Endothelial cell of umbilical vein (primary cell): ENCODE data around the gene TRAPPC12. TPM values are rescaled to one million over a fixed set of nuclear protein-coding genes. Genes with fewer than 3 reads are reported as not detected.

Source experiments
- BruUV-seq: library from RNA; stranded (reverse); fragments of 400-500 nt; replicated peaks from 2 replicates; lab custom pipeline; 2021; lab: Mats Ljungman, UMichigan
- CTCF ChIA-PET: fragments of 300-600, 350-600 bp; sonication (Branson Sonifier 250); formaldehyde crosslinking; loops from one replicate; lab custom pipeline; 2021; ENCODE audit warnings: antibody characterized with exemption, inconsistent platforms; lab: Charles Lee
- POLR2A ChIA-PET: fragments of 300-600, 350-600 bp; sonication (Branson Sonifier 250); formaldehyde crosslinking; loops from one replicate; lab custom pipeline; 2021; ENCODE audit warnings: antibody characterized with exemption, inconsistent platforms; lab: Charles Lee
- DNase-seq: peaks from one replicate; pipeline ENCODE4 v3.0.0-alpha.2; 2011; ENCODE audit warnings: low read depth, low spot score
- FAIRE-seq: peaks from 2 replicates; lab custom pipeline; 2011; peaks lifted over from hg19 to GRCh38; lab: Jason Lieb, UNC
- H2AFZ ChIP-seq: 2 replicates; pipeline ENCODE4 v1.6.0; 2012; ENCODE audit warnings: low read depth, low read length, control low read depth, inconsistent platforms
- H3K27ac ChIP-seq: 2 replicates; pipeline ENCODE4 v1.5.1; 2011; ENCODE audit warnings: low read depth, mild to moderate bottlenecking, control low read depth, low read length, moderate library complexity; ENCODE audit not compliant: insufficient read depth
- H3K27me3 ChIP-seq, 2 experiments: 2 replicates each; pipeline versions ENCODE4 v1.6.0 to v1.6.1; 2011; ENCODE audit warnings: low read length in 2 of 2, mixed read lengths in 1 of 2; ENCODE audit not compliant: control insufficient read depth in 2 of 2, insufficient read depth in 2 of 2
- H3K36me3 ChIP-seq, 2 experiments: 2 replicates in 1 of 2; 3 replicates in 1 of 2; pipeline ENCODE4 v1.5.1; 2011; ENCODE audit warnings: low read length in 2 of 2, mild to moderate bottlenecking in 1 of 2, moderate library complexity in 1 of 2; ENCODE audit not compliant: control insufficient read depth in 2 of 2, insufficient read depth in 2 of 2; ENCODE audit errors: extremely low read depth in 1 of 2
- H3K4me1 ChIP-seq: 3 replicates; pipeline ENCODE4 v1.5.1; 2011; ENCODE audit warnings: mild to moderate bottlenecking, low read length; ENCODE audit not compliant: control insufficient read depth, insufficient read depth; ENCODE audit errors: extremely low read depth
- H3K4me2 ChIP-seq: 2 replicates; pipeline ENCODE4 v1.6.1; 2011; ENCODE audit warnings: low read length, control low read depth, mixed read lengths; ENCODE audit not compliant: insufficient read depth
- H3K4me3 ChIP-seq, 3 experiments: fragments of 200-600 bp in 1 of 3; sonication (generic), shearing (Covaris generic) in 1 of 3; replicated peaks in 1 of 3; 2 replicates each; pipeline ENCODE4 v1.5.1; 2011 to 2016; ENCODE audit warnings: control low read depth in 3 of 3, low read length in 3 of 3, mild to moderate bottlenecking in 2 of 3, inconsistent platforms in 1 of 3, low read depth in 1 of 3, moderate library complexity in 1 of 3; ENCODE audit not compliant: insufficient read depth in 1 of 3
- H3K79me2 ChIP-seq: 2 replicates; pipeline ENCODE4 v1.6.0; 2012; ENCODE audit warnings: low read length, inconsistent platforms; ENCODE audit not compliant: control insufficient read depth, insufficient read depth
- H3K9ac ChIP-seq: replicated peaks from 2 replicates; pipeline ENCODE3; 2011; ENCODE audit warnings: low read length, control low read depth; ENCODE audit not compliant: insufficient read depth; ENCODE audit errors: extremely low read depth
- H3K9me1 ChIP-seq: replicated peaks from 3 replicates; pipeline ENCODE4 v1.6.0; 2011; ENCODE audit warnings: mild to moderate bottlenecking, low read length; ENCODE audit not compliant: control insufficient read depth, insufficient read depth; ENCODE audit errors: extremely low read depth
- H3K9me3 ChIP-seq: replicated peaks from 2 replicates; pipeline ENCODE4 v1.5.1; 2012; ENCODE audit warnings: low read length, inconsistent platforms; ENCODE audit not compliant: control insufficient read depth, insufficient read depth
- H4K20me1 ChIP-seq: replicated peaks from 2 replicates; pipeline ENCODE3; 2011; ENCODE audit warnings: mild to moderate bottlenecking, low read length; ENCODE audit not compliant: control insufficient read depth, insufficient read depth; ENCODE audit errors: extremely low read depth
- CTCF ChIP-seq, 2 donors: IDR thresholded peaks; 1 replicate in 1 of 2; 2 replicates in 1 of 2; pipeline ENCODE4 v1.5.1; 2011; ENCODE audit warnings: low read length in 2 of 2, mild to moderate bottlenecking in 2 of 2, moderate library complexity in 2 of 2, control low read depth in 1 of 2, inconsistent platforms in 1 of 2, low read depth in 1 of 2; ENCODE audit not compliant: insufficient read depth in 1 of 2; ENCODE audit errors: extremely low read depth in 1 of 2
- GATA2 ChIP-seq: IDR thresholded peaks from 2 replicates; pipeline ENCODE4 v1.7.0; 2011; ENCODE audit warnings: low read depth, mild to moderate bottlenecking, moderate library complexity, mixed read lengths, low read length; ENCODE audit not compliant: insufficient read length, insufficient read depth
- JUN ChIP-seq: IDR thresholded peaks from 2 replicates; pipeline ENCODE4 v1.6.1; 2011; ENCODE audit warnings: borderline replicate concordance, low read depth; ENCODE audit not compliant: insufficient read length, insufficient read depth
- MYC ChIP-seq: IDR thresholded peaks from one replicate; pipeline ENCODE4 v1.6.1; 2011; ENCODE audit warnings: mild to moderate bottlenecking, low read depth, low read length
- POLR2A ChIP-seq: IDR thresholded peaks from 2 replicates; pipeline ENCODE4 v1.6.1; 2012; ENCODE audit warnings: low read depth, mild to moderate bottlenecking, control low read depth, low read length
- dilution Hi-C: fragments of 300-500 bp; cut with MboI; formaldehyde crosslinking; loops from one replicate; pipeline ENCODE4 v1.15.0; 2019; ENCODE audit warnings: low sequenced_read_pairs; ENCODE audit not compliant: extremely low pct_ligation_motif_present
- intact Hi-C: fragments of 100-400 bp; cut with micrococcal nuclease; formaldehyde crosslinking; loops from one replicate; pipeline ENCODE4 v1.10.0; 2022
- polyA plus RNA-seq, 4 experiments: library from polyadenylated mRNA; depleted of rRNA in 3 of 4; stranded (reverse) in 3 of 4; unstranded in 1 of 4; fragments of >200 nt; gene quantifications; 2 replicates each; pipeline versions ENCODE4 v1.2.1 to v1.2.3, GENCODE V29; 2011 to 2012; ENCODE audit warnings: missing spikeins in 1 of 4
- total RNA-seq: library from RNA; stranded (reverse); gene quantifications from 2 replicates; pipeline ENCODE4 v1.2.3, GENCODE V29; 2021

The TRAPPC12 gene
- total and polyA plus RNA-seq, 2 donors (not counting 3 experiments of a cell fraction or from before 2014, with no cell fraction given): 47.5 to 81.5 TPM

- H3K4me1 ChIP-seq: peaks cover 4% of the 10 kb centered on the region
Measured at GRCh38 chr2:3490191-3491170, 111.0 kb downstream of the TRAPPC12 start.

More at GRCh38 chr2:3490191-3491170, 111.0 kb downstream of the TRAPPC12 start:
- no peaks in the 10 kb centered on the region for H3K9me3 ChIP-seq
- TF ChIP-seq JUN: no peak
- TF ChIP-seq GATA2: no peak
- no peak for TF ChIP-seq POLR2A
- no peak for TF ChIP-seq MYC
- no peak for TF ChIP-seq CTCF (IDR thresholded peaks at IDR 0.05; ENCODE audit: extremely low read depth in 1 of 2, insufficient read depth in 1 of 2, low read depth in 1 of 2, low read length in 2 of 2)
- no peak overlapping the region for H3K4me3 ChIP-seq
- DNase-seq: no peak
- H3K79me2 ChIP-seq: no peaks in the 10 kb centered on the region
- H3K36me3 ChIP-seq: peaks cover 0 to 3% of the 10 kb centered on the region in 2 experiments
- CTCF ChIA-PET: interaction anchor here (1.9 kb wide), 1 partner anchor 29 kb away, joined by 5 read pairs; no protein-coding TSS in a partner anchor
- H2AFZ ChIP-seq: no peak overlapping the region
- no peaks in the 10 kb centered on the region for H3K27me3 ChIP-seq
- no peaks in the 10 kb centered on the region for H3K9me1 ChIP-seq
- H3K4me2 ChIP-seq: no peak overlapping the region
- BruUV-seq: no TSS peak
- H3K27ac ChIP-seq: no peak overlapping the region
- POLR2A ChIA-PET: no interaction called here
- no peaks in the 10 kb centered on the region for H4K20me1 ChIP-seq
- H3K9ac ChIP-seq: no peak overlapping the region
- dilution Hi-C loops (no loop called here), intact Hi-C loops (no loop called here)
- no peak for FAIRE-seq
